Activated naive CD4-positive, alpha-beta T cell treated with anti-CD3 and anti-CD28 coated beads for 36 hours (primary cell): Measurements from ENCODE around the gene SCLY. TPM values are rescaled to one million over a fixed set of nuclear protein-coding genes. Genes with fewer than 3 reads are reported as not detected.
"Not testable (repeated sequence)": the region's sequence is repeated elsewhere in the genome, so short reads cannot be mapped to it uniquely, and the experiment has no call there.

Experiments
- CTCF ChIA-PET: fragments of 350-600 bp; sonication (Branson Sonifier 250); formaldehyde crosslinking; loops from one replicate; lab custom pipeline; 2021; ENCODE audit warnings: antibody characterized with exemption; lab: Charles Lee
- DNase-seq: peaks from one replicate; pipeline ENCODE4 v3.0.0-alpha.2; 2020
- H3K27ac Mint-ChIP-seq: one replicate; pipeline ENCODE4 v1.8.0; 2021; ENCODE audit warnings: mild to moderate bottlenecking, mixed read lengths
- H3K27me3 Mint-ChIP-seq: one replicate; pipeline ENCODE4 v1.8.0; 2021; ENCODE audit warnings: low read depth, mixed read lengths
- H3K36me3 Mint-ChIP-seq: one replicate; pipeline ENCODE4 v1.8.0; 2021; ENCODE audit warnings: low read depth, mixed read lengths
- H3K4me1 Mint-ChIP-seq: one replicate; pipeline ENCODE4 v1.8.0; 2021; ENCODE audit warnings: low read depth, mixed read lengths
- H3K4me3 Mint-ChIP-seq: one replicate; pipeline ENCODE4 v1.8.0; 2021; ENCODE audit warnings: mild to moderate bottlenecking, moderate library complexity, mixed read lengths
- H3K9me3 Mint-ChIP-seq: one replicate; pipeline ENCODE4 v1.8.0; 2021; ENCODE audit warnings: mixed read lengths
- intact Hi-C: fragments of 100-400 bp; cut with micrococcal nuclease; formaldehyde crosslinking; loops from one replicate; pipeline ENCODE4 v1.15.1; 2023
- total RNA-seq, 2 experiments: library from RNA; stranded (reverse); gene quantifications; one replicate each; pipeline ENCODE4 v1.2.3, GENCODE V29; 2021

SCLY gene
- total RNA-seq, 2 experiments from 2014 or later, result 46.4 to 46.7 TPM

DNA sequence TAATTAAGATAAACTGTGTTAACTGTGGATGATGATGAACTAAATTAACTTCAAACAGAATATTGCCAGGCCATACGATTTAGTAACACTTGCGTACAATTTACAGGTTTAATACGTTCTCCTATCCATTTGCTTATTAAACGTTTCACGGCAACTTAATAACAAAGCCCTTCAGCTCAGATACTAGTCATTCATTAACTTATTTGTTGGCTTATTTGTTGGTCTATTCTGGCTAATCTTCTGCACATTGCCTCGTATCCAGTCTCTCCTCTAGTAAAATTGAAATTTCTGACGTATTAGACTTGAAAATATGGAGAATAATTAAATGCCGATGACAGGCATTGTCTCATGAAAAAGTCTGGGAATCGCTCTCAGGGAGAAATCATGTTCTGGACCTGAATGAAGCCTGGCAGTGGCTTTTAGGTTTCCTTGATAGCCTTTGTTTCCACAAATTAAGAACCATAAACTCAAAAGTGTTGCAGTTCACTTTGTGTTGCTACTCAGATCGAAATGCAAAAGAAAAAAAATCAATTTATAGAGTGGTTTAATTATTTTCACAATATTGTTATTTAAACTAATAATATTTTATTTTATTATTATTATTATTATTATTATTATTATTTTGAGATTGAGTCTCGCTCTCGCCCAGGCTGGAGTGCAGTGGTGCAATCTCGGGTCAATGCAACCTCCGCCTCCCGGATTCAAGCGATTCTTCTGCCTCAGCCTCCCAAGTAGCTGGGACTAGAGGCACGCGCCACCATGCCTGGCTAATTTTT is 4.5 kb downstream of the SCLY start:
- H3K27me3 Mint-ChIP-seq, result no peaks in the 10 kb centered on the region
- H3K4me3 Mint-ChIP-seq, result no peak overlapping the region
- H3K4me1 Mint-ChIP-seq, result peaks cover 76% of the 10 kb centered on the region
- CTCF ChIA-PET, result no interaction called here
- H3K27ac Mint-ChIP-seq, result no peak overlapping the region
- intact Hi-C loops, result no loop called here
- DNase-seq, result no peak
- H3K36me3 Mint-ChIP-seq, result peaks cover 55% of the 10 kb centered on the region
- H3K9me3 Mint-ChIP-seq, result peaks cover 19% of the 10 kb centered on the region

GRCh38 chr2:238066218-238066617 is 5.4 kb downstream of the SCLY start:
- Mint-ChIP-seq H3K4me3 (no peak overlapping the region), H3K27ac (peak overlapping the region; percentile 89), H3K27me3 (no peaks in the 10 kb centered on the region), H3K4me1 (peaks cover 76% of the 10 kb centered on the region), H3K9me3 (peaks cover 19% of the 10 kb centered on the region), H3K36me3 (peaks cover 58% of the 10 kb centered on the region)
- intact Hi-C loops, result loop anchor here (1.0 kb wide), 1 partner anchor 68 kb away; no protein-coding TSS in a partner anchor
- DNase-seq, result no peak
- CTCF ChIA-PET, result interaction anchor here (0.6 kb wide), 1 partner anchor 68 kb away, joined by 3 read pairs; no protein-coding TSS in a partner anchor

DNA sequence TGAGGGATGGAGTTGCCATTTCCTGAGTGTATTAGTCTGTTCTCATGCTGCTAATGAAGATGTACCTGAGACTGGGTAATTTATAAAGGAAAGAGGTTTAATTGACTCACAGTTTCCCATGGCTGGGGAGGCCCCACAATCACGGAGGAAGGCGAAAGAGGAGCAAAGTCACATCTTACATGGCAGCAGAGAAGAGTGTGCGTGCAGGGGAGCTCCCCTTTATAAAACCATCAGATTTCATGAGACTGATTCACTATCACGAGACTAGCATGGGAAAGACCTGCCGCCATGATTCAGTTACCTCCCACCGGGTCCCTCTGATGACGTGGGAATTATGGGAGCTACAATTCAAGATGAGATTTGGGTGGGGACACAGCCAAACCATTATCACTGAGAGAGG is 5.9 kb downstream of the SCLY start:
- H3K9me3 Mint-ChIP-seq, result peaks cover 19% of the 10 kb centered on the region
- H3K4me3 Mint-ChIP-seq, H3K27me3 Mint-ChIP-seq: not testable (repeated sequence)
- H3K4me1 Mint-ChIP-seq, result peaks cover 72% of the 10 kb centered on the region
- intact Hi-C loops, result loop anchor here (1.0 kb wide), 1 partner anchor 68 kb away; no protein-coding TSS in a partner anchor
- H3K36me3 Mint-ChIP-seq, result peaks cover 60% of the 10 kb centered on the region
- CTCF ChIA-PET, result interaction anchor here (0.6 kb wide), 1 partner anchor 68 kb away, joined by 3 read pairs; no protein-coding TSS in a partner anchor
- peak overlapping the region; percentile 89 for H3K27ac Mint-ChIP-seq
- DNase-seq, result peak; percentile 85

DNA sequence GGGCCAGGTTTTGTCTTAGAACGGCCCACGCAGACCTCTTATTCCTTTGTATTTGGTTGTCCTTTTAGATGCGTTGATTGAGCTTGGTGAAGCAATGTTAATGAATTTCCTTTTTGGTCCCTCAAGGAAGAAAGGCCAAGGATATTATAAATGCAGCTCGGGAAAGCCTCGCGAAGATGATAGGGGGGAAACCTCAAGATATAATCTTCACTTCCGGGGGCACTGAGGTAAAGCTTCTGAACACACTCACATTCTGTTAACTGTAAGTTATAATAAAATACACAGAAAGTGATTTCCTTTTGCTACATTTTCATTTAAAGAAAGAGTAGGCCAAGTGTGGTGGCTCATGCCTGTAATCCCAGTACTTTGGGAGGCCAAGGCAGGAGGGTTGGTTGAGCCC is 7.1 kb downstream of the SCLY start:
- H3K9me3 Mint-ChIP-seq, result peaks cover 25% of the 10 kb centered on the region
- peaks cover 71% of the 10 kb centered on the region for H3K36me3 Mint-ChIP-seq
- H3K27me3 Mint-ChIP-seq, result no peaks in the 10 kb centered on the region
- peak overlapping the region; percentile 61 for H3K27ac Mint-ChIP-seq
- H3K4me1 Mint-ChIP-seq, result peaks cover 65% of the 10 kb centered on the region
- DNase-seq, result no peak
- H3K4me3 Mint-ChIP-seq, result no peak overlapping the region
- CTCF ChIA-PET, result interaction anchor here (0.6 to 0.9 kb wide), 3 partner anchors 8 to 179 kb away, joined by 3 to 4 read pairs (median 3); no protein-coding TSS in a partner anchor
- intact Hi-C loops, result no loop called here

GRCh38 chr2:238069021-238069709 is 8.4 kb downstream of the SCLY start:
- peaks cover 76% of the 10 kb centered on the region for H3K36me3 Mint-ChIP-seq
- H3K9me3 Mint-ChIP-seq, result peaks cover 26% of the 10 kb centered on the region
- H3K27me3 Mint-ChIP-seq, result no peaks in the 10 kb centered on the region
- intact Hi-C loops, result no loop called here
- peaks cover 52% of the 10 kb centered on the region for H3K4me1 Mint-ChIP-seq
- peak overlapping the region; percentile 15 for H3K4me3 Mint-ChIP-seq
- CTCF ChIA-PET, result interaction anchor here (0.7 to 0.9 kb wide), 2 partner anchors 91 to 180 kb away, joined by 3 read pairs; no protein-coding TSS in a partner anchor
- peak; percentile 14 for DNase-seq
- peak overlapping the region; percentile 78 for H3K27ac Mint-ChIP-seq

DNA sequence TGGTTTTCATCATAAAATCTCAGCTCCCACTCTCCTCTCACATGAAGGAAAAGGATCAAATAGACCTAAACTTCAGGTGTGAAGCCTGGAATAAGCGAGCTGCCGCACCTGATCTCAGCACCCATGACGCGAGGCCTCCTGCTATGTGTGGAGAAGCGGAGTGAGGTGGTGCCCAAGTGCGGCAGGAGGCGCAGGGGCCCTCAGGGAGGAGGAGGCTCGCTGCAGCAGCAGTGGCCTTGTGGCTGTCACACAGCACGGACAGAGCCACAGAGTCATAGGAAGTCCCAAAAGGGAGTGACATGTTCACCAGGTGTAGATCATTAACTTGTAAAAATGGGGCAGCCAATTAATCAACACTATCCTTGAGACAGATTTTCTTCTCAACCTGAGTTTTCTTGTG is 9.1 kb downstream of the SCLY start:
- intact Hi-C loops, result no loop called here
- Mint-ChIP-seq H3K27ac (no peak overlapping the region), H3K4me1 (peaks cover 47% of the 10 kb centered on the region), H3K27me3 (no peaks in the 10 kb centered on the region), H3K9me3 (peaks cover 26% of the 10 kb centered on the region), H3K4me3 (no peak overlapping the region), H3K36me3 (peaks cover 76% of the 10 kb centered on the region)
- CTCF ChIA-PET, result no interaction called here
- DNase-seq, result no peak

DNA sequence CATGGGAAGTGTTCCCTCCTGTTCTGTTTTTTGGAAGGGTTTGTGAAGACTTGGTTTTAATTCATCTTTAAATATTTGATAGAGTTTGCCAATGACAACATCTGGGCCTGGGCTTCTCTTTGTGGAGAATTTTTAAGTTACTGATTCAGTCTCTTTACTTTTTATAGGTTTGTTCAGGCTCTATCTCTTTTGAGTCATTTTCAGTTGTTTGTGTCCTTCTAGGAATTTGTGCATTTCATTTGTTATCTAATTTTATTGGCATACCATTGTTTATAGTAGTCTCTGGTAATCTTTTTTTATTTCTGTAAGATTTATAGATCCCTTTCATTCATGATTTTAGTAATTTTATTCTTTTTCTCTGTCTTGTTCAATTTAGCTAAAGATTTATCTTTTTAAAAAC is 14.6 kb downstream of the SCLY start:
- intact Hi-C loops, result no loop called here
- Mint-ChIP-seq H3K27ac (no peak overlapping the region), H3K27me3 (no peaks in the 10 kb centered on the region), H3K4me1 (peaks cover 9% of the 10 kb centered on the region), H3K4me3 (no peak overlapping the region), H3K36me3 (peaks cover 60% of the 10 kb centered on the region), H3K9me3 (peaks cover 7% of the 10 kb centered on the region)
- DNase-seq, result no peak
- CTCF ChIA-PET, result no interaction called here

- Mint-ChIP-seq H3K4me3 (no peak overlapping the region), H3K9me3 (peaks cover 5% of the 10 kb centered on the region)
Measured at GRCh38 chr2:238077292-238077691, 16.5 kb downstream of the SCLY start.

GRCh38 chr2:238079874-238080327 is 19.1 kb downstream of the SCLY start:
- H3K4me3 Mint-ChIP-seq, result no peak overlapping the region
- peaks cover 63% of the 10 kb centered on the region for H3K36me3 Mint-ChIP-seq
- CTCF ChIA-PET, result no interaction called here
- no peaks in the 10 kb centered on the region for H3K27me3 Mint-ChIP-seq
- no peaks in the 10 kb centered on the region for H3K9me3 Mint-ChIP-seq
- intact Hi-C loops, result no loop called here
- no peak overlapping the region for H3K27ac Mint-ChIP-seq
- no peak for DNase-seq
- H3K4me1 Mint-ChIP-seq, result peaks cover 7% of the 10 kb centered on the region

More at GRCh38 chr2:238077292-238077691, 16.5 kb downstream of the SCLY start:
- no peak overlapping the region for H3K27ac Mint-ChIP-seq
- no peak for DNase-seq
- CTCF ChIA-PET, result interaction anchor here (0.7 kb wide), 1 partner anchor 110 kb away, joined by 4 read pairs; no protein-coding TSS in a partner anchor
- H3K36me3 Mint-ChIP-seq, result peaks cover 65% of the 10 kb centered on the region
- no peaks in the 10 kb centered on the region for H3K27me3 Mint-ChIP-seq
- peaks cover 9% of the 10 kb centered on the region for H3K4me1 Mint-ChIP-seq
- intact Hi-C loops, result no loop called here

DNA sequence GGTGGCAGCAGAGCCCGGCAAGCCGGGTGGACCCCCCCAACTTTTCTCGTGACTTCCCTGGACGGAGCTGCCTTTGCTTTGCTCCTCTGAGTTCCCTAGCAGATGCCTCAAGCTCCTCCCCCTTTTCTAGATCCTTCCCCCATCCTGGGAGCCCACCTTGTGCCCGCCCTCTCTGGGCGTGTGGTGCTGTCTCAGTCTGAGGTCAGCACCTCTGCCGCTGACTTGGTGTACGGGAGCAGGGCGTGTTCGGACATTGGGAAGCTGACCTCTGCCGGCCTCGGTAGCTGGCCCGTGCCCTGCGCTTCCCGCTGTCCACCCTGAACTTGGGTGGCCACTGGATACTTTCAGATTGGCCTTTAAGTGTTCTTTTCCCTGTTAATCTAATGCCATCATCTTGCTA is 19.7 kb downstream of the SCLY start:
- Mint-ChIP-seq H3K27ac (no peak overlapping the region), H3K9me3 (no peaks in the 10 kb centered on the region), H3K4me1 (peaks cover 4% of the 10 kb centered on the region), H3K36me3 (peaks cover 63% of the 10 kb centered on the region), H3K27me3 (no peaks in the 10 kb centered on the region), H3K4me3 (no peak overlapping the region)
- DNase-seq, result no peak
- intact Hi-C loops, result no loop called here
- CTCF ChIA-PET, result no interaction called here

DNA sequence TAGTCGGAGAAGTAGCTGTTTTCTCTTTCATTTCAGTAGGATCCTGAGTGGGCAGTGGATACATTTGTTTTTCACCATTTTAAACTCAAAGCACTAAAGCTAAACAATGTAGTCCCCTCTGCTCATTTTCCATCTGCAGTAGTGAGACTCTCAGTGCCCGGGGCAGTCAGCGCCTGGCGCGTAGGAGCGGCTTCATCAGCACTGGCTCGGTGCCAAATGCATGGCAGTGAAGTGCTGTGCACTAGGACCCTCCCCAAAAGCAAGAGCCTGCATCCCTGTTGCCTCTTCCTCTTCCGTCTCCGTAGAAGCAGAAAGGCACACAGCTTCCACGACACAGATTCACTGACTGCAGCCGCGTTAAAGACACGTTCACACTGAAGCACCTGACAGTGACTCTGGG is 20.3 kb downstream of the SCLY start:
- peaks cover 4% of the 10 kb centered on the region for H3K4me1 Mint-ChIP-seq
- H3K27ac Mint-ChIP-seq, result no peak overlapping the region
- CTCF ChIA-PET, result interaction anchor here (0.6 kb wide), 1 partner anchor 500 kb away, joined by 3 read pairs; no protein-coding TSS in a partner anchor
- H3K4me3 Mint-ChIP-seq, result no peak overlapping the region
- no peak for DNase-seq
- H3K27me3 Mint-ChIP-seq, result no peaks in the 10 kb centered on the region
- intact Hi-C loops, result no loop called here
- H3K36me3 Mint-ChIP-seq, result peaks cover 63% of the 10 kb centered on the region
- no peaks in the 10 kb centered on the region for H3K9me3 Mint-ChIP-seq

DNA sequence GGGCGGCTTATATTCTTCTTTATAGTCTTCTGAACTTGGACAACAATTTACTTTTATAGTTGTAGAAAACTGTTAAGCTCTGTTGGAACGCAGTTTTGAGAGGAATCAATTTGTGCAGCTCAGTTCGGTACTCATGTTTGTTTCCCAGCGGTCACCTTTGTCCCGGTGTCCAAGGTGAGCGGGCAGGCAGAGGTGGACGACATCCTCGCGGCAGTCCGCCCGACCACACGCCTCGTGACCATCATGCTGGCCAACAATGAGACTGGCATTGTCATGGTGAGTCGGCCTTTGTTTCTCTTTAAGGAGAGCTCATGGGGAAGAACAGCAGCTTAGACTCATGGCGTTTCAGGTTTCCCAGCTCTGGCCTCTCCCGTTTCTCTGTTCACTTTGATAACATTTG is 20.8 kb downstream of the SCLY start:
- Mint-ChIP-seq H3K4me3 (no peak overlapping the region), H3K36me3 (peaks cover 62% of the 10 kb centered on the region), H3K4me1 (peaks cover 2% of the 10 kb centered on the region), H3K27ac (no peak overlapping the region), H3K27me3 (no peaks in the 10 kb centered on the region), H3K9me3 (no peaks in the 10 kb centered on the region)
- intact Hi-C loops, result no loop called here
- CTCF ChIA-PET, result interaction anchor here (0.6 kb wide), 1 partner anchor 500 kb away, joined by 3 read pairs; no protein-coding TSS in a partner anchor
- DNase-seq, result peak; percentile 1
